GM12874 (cell line): ENCODE measurements around the gene MCIDAS.

ENCODE experiments used
- TF ChIP-seq, protein P1 (sequence below): IDR thresholded peaks from 2 replicates; pipeline ENCODE4 v1.5.1; 2011; ENCODE audit warnings: low read depth, mild to moderate bottlenecking, control low read depth, low read length, moderate library complexity; ENCODE audit not compliant: insufficient read depth

Gene MCIDAS

GRCh38 chr5:55227664-55228430, 732 bp upstream of the MCIDAS start:
- TF ChIP-seq, protein P1, sequence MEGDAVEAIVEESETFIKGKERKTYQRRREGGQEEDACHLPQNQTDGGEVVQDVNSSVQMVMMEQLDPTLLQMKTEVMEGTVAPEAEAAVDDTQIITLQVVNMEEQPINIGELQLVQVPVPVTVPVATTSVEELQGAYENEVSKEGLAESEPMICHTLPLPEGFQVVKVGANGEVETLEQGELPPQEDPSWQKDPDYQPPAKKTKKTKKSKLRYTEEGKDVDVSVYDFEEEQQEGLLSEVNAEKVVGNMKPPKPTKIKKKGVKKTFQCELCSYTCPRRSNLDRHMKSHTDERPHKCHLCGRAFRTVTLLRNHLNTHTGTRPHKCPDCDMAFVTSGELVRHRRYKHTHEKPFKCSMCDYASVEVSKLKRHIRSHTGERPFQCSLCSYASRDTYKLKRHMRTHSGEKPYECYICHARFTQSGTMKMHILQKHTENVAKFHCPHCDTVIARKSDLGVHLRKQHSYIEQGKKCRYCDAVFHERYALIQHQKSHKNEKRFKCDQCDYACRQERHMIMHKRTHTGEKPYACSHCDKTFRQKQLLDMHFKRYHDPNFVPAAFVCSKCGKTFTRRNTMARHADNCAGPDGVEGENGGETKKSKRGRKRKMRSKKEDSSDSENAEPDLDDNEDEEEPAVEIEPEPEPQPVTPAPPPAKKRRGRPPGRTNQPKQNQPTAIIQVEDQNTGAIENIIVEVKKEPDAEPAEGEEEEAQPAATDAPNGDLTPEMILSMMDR, result no peak

- TF ChIP-seq, protein P1, result peak; percentile 86
Observed at GRCh38 chr5:55226027-55226933, 835 bp downstream of the MCIDAS start.

DNA sequence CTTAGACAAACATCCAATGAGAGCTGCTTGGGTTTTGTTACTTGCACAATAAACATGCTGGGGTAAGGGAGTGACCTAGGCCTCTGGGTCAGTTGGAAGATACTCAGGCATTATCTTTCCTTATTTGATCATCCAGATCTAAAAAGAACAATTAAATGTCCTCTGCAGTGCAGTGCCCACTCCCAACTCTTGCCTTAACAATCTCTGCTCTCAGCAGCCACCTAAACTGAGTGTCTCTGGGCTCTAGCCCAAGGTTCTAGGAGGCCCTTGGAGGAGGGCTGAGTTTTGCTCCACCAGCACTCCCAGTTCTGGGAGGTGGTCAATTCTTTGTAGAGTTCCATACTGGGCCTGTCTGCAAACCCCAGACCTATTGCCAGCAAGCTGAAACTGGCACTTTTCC, 1.8 kb downstream of the MCIDAS start:
- TF ChIP-seq, protein P1, result no peak

DNA sequence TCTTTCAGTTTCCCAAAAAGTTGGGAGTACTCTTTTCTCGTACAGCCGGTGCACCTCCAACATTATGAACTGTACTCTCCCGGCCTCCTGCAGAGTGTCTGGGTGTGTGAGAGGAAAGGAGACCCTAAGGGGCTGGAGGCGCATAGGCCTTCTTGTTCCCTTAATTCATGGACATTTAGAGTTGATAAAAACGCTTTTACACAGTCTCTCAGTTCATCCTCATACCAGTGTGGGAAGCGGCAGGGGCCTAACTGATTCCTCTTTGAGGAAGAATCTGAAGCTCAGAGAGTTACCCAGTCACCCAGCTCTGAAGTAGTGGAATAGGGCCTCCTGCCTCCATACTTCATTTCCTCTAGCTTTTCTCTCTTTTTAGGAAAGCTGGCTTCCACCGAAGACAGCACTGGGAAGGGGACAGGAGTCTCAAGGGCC, 3.3 kb downstream of the MCIDAS start:
- TF ChIP-seq, protein P1, result no peak

- TF ChIP-seq, protein P1, result no peak
Observed at GRCh38 chr5:55222985-55223811, 3.9 kb downstream of the MCIDAS start.

GRCh38 chr5:55222092-55222984, 4.8 kb downstream of the MCIDAS start:
- TF ChIP-seq, protein P1, result no peak
